ENCODE results near the gene STMP1.

STMP1 gene

GRCh38 chr7:135704074-135704473 lies 41.8 kb downstream of the STMP1 start:
- DNase-seq: no peak

DNA sequence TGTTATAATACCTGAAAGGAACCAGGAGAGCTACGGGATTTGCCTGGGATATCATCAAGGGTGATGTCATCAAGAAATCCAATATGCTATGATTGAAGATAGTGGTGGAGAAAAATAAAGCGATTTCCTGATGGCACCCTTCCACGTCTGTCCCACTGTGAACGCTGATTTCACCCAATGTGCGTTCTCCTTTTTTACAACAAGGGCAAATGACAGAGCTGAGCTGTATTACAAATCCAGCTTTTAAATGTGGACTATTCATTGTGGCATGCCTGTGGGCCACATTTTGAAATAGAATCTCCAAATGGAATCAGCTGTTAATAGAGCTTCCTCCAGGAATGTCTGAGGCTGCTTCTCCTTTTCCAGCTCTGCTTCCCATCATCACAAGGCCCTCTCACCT lies 42.4 kb downstream of the STMP1 start:
- DNase-seq: no peak

DNA sequence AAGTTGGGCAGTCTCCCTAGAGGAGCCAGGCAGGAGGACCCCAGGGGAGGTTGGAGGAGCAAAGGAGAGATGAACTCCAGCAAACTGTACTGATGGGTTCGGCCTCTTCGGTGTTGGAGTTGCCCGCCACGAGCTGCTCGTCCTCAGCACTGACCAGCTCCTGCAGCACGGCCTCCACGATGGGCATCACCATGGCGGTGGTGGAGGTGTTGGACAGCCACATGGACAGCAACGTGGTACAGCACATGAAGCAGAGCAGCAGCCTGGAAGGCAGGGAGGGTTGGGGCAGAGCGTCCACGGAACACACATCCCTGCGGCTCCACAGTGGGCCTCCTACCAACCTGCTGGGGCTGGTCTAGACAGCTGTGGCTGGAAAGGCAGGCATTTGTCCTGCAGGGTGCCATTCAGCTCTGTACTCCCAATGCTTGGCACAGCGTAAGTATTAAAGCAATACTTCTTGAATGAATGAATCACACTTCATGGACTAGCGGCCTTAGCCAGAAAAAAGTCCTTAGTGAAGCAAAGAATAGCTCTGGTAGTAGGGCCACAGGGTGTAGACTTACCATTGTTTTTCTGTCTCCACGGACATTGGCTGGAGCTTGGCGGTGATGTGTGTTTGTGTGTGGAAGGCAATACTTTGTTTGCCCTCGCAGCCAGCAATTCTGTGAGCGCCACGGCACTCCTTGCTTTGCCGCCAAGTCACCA lies 43.9 kb downstream of the STMP1 start:
- DNase-seq: no peak

- no peak for DNase-seq
Observed at GRCh38 chr7:135706858-135707569, 44.7 kb downstream of the STMP1 start.

DNA sequence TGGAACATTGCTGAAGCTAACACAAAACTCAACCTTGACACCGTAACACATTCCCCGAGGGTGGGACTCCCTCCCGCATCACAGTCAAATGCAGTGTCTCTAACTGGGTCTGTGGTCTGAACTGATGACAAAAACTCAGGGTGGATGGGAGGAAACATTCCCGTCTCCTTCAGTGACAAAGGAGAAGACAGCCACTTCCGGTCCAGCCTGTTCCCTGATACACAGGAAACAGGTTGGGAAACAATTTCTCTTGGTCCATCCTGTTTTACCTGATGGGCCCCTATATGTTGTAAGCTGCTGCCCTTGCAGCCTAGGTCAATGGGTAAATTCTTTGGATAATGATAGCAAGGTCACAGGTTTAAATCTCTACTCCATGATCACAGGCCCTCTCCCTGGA lies 45.3 kb downstream of the STMP1 start:
- DNase-seq: no peak

GRCh38 chr7:135708041-135708440 lies 45.7 kb downstream of the STMP1 start:
- DNase-seq: no peak

DNA sequence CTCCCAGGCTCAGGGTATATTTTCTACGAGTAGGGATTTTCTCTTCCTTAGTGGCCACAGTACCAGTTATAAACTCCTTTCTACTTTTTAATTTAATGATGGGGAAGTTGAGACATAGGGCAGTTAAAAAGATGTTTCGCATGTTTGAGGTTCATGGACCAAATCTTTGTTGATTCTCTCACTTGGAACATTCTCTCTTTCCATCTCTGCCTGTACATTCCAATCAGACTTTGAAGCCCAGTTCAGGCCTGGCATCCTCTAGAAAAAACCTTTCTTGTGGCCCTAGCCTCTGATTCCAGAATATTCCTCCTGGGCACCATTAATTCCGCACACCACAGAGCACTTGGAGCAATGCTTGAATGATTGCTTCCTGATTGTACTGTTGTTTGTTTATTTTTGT lies 47.2 kb downstream of the STMP1 start:
- no peak for DNase-seq

DNA sequence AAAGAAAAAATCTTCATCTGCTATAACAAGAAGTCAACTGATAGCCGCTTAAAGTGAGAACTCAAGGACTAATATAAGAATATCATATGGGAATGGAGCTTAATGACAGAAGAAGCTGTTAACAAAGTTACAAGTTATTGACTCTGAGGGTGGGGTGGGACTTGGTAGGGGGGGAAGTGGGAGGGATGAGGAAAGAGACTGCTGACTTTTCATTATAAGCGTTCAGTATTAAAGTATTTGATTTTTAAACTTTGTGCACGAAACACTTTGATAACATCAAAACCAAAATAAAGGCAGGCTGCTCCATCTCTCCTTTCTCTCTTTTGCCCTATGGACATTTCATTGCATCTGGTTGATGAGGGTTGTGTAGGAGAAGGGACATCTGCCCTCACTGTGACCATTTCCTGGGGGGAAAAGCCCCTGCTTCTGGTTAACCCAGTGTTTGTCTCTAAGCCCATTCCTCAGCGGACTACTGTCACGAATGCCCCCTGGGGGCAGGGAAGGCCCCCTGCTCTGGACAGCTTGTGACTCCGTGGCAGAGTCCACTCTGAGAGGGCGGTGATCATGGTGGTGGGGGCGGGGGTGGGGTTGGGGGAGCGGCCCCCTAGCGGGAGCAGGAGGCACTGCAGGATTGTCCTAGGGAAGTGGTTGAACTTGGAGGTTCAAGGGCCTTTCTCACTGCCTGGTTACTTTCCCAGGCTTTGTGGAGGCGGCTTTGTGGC lies 48.3 kb downstream of the STMP1 start:
- no peak for DNase-seq

DNA sequence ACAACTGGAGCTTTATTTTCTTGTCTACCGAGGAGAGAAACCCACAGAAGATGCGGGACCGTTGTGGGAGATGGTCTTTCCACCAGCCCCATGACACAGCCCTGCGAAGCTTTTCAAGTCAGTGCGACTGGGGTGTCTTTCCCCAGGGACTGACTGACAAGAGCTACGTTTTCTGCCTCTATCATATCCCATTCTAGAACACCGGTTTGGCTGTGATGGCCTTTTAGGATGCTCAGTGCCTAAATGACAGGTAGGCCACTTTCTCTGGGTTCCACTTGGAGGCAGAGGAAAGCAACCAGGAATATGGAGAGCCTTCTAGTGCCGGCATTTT lies 48.8 kb downstream of the STMP1 start:
- DNase-seq: no peak

GRCh38 chr7:135712182-135712782 lies 50.0 kb downstream of the STMP1 start:
- DNase-seq: no peak

- DNase-seq: no peak
Observed at GRCh38 chr7:135712796-135713195, 50.5 kb downstream of the STMP1 start.

DNA sequence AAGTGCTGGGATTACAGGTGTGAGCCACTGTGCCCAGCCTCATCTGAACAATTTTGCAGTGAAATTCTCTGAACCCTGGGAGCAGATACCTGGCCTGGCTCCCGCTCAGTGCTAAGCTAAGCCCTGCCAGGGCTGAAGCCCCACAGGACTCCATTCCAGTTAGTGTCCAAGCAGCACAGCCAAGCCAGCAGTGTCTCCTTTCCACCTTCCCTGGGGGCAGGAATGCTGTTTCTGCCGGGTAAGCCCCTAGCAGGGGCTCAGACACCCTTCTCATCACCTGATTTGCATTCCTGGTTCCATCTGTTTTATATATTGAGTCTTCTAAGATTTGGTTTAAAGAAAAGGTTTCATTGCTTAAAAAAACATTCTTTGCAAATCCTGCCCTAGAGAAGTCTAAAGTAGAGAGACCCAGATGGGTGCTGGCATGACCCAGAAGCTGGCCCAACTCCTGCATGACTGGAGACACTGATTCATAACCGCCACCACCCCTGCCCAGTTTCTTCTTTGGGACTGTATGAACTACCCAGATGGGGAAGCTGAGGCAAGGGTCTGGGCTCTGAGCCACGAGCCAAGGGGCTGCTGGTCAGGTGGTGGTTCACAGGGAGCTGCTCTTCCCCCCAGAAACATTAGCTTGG lies 51.6 kb downstream of the STMP1 start:
- DNase-seq: no peak

GRCh38 chr7:135714534-135715009 lies 52.3 kb downstream of the STMP1 start:
- DNase-seq: no peak

DNA sequence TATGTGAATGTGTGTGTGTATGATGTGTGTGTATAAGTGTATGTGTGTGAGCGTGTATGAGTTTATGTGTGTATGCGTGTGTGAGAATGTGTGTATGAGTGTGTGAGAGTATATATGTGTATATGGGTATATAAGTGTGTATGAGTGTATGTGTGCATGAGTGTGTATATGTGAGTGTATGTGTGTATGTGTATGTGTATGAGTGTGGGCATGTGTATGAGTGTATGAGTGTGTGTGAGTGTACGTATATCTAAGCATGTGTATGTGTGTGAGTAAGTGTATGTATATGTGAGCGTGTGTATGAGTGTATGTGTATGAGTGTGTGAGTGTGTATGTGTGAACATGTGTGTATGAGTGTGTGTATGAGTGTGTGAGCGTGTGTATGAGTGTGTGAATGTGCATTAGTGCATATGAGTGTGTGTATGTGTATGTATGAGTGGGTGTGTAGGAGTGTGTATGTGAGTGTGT lies 52.8 kb downstream of the STMP1 start:
- no peak for DNase-seq

DNA sequence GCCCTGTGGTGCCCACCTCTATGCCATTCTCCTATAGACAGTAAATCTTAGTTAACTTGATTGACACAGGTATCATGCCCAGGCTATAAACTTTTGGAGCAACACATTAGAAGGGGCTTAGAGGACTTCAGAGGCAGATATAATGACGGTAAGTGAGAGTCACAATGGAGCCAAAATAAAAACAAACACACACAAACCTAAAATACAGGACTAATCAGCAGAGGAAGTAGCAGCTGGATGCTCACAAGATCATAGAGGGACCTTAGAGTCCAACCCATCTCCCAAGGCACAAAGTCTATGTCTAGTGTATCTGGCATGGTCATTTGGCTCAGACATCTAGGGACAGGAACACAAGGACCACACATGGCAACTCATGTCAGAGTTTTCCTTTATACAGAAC lies 53.4 kb downstream of the STMP1 start:
- no peak for DNase-seq

- DNase-seq: no peak
Observed at GRCh38 chr7:135716677-135717238, 54.4 kb downstream of the STMP1 start.

DNA sequence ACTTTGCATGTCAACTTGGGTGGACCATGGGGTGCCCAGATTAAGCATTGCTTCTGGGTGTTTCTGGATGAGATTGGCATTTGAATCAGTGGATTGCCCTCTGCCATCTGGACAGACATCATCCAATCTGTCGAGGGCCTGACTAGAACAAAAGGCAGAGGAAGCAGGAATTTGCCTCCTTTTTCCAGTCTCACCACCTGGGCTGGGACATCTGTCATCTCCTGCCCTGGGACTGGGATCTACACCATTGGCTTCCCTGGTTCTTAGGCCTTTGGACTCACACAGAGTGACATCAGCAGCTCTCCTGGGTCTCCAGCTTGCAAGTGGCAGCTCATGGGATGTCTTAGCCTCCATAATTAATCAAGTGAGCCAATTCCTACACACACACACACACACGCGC lies 55.4 kb downstream of the STMP1 start:
- DNase-seq: no peak

DNA sequence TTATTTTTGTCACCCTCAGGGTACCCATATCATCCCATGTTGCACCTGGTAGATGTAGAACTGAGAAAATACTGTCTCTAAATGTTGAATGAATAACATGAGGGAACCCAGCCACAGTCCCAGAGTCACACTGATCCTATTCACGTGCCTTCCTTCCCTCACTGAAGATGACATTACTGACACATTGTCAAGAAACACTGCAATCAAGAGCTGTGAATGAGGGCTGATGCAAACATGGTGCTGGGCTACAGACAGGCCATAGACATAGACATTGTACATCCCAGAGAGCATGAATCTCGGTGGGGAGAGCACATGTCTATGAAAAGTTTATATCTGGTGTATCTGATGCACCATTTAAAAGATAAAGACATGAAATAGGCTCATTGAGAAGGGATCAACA lies 55.9 kb downstream of the STMP1 start:
- no peak for DNase-seq

- no peak for DNase-seq
Observed at GRCh38 chr7:135718794-135719437, 56.6 kb downstream of the STMP1 start.

GRCh38 chr7:135719688-135720087 lies 57.4 kb downstream of the STMP1 start:
- DNase-seq: no peak

DNA sequence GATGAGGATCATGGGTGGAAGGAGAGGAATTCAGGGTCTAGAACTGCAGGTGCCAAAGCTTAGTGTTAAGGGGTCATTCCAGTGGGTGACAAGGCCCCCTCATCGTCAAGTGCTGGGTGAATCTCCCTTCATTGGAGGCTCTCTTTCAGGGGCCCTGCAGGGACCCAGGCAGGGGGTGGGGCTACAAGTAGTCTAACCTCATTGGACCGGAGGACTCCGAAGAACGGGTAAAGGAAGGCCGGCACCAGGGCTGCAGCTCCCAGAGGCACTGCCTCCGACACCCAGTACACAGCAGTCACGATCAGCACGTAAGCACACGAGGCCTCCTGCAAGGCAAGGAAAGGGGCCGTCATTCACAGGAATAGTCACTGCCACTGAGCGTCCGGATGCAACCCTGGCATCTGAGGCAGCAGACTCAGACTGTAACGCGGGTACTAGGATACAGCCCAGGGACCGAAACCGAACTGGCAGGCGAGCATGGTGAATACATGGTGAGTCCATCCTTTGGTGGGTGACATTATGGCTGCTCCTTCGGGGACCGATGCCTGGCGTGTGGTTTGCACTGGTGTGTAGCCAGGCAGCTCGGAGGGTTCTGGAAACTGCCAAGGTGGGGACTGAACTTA lies 59.0 kb downstream of the STMP1 start:
- no peak for DNase-seq

- DNase-seq: no peak
Observed at GRCh38 chr7:135723411-135723810, 61.1 kb downstream of the STMP1 start.

Data from activated gamma-delta T cell (primary cell).